GM19372 (cell line): ENCODE results near the gene CCDC186.

Source experiments
- ATAC-seq: cut with Tn5 transposase; IDR thresholded peaks from one replicate; pipeline ENCODE4 v1.9.1; 2021; ENCODE audit warnings: mild to moderate bottlenecking, low read depth, moderate library complexity; ENCODE audit not compliant: unreplicated experiment

Gene CCDC186

GRCh38 chr10:114173921-114174694 is at the start of gene CCDC186:
CCDC186 (minus strand) TSS chr10:114174203; CDS start chr10:114163268, 10,935 bp downstream.
- ATAC-seq: peak; percentile 99

- ATAC-seq: no peak
Observed at GRCh38 chr10:114223066-114223465, 49.1 kb upstream of the CCDC186 start.

GRCh38 chr10:114221235-114221634 is 47.2 kb upstream of the CCDC186 start:
- ATAC-seq: no peak

GRCh38 chr10:114220281-114220680 is 46.3 kb upstream of the CCDC186 start:
- no peak for ATAC-seq

- no peak for ATAC-seq
Observed at GRCh38 chr10:114215033-114215432, 41.0 kb upstream of the CCDC186 start.

- ATAC-seq: no peak
Observed at GRCh38 chr10:114212153-114212552, 38.1 kb upstream of the CCDC186 start.

GRCh38 chr10:114208351-114208750 is 34.3 kb upstream of the CCDC186 start:
- ATAC-seq: no peak

- no peak for ATAC-seq
Observed at GRCh38 chr10:114207349-114207748, 33.3 kb upstream of the CCDC186 start.

GRCh38 chr10:114206902-114207301 is 32.9 kb upstream of the CCDC186 start:
- no peak for ATAC-seq

GRCh38 chr10:114202812-114203211 is 28.8 kb upstream of the CCDC186 start:
- no peak for ATAC-seq

GRCh38 chr10:114199239-114199638 is 25.2 kb upstream of the CCDC186 start:
- ATAC-seq: no peak

GRCh38 chr10:114195079-114195478 is 21.1 kb upstream of the CCDC186 start:
- ATAC-seq: peak; percentile 67

GRCh38 chr10:114189700-114190099 is 15.7 kb upstream of the CCDC186 start:
- ATAC-seq: no peak

GRCh38 chr10:114188900-114189299 is 14.9 kb upstream of the CCDC186 start:
- no peak for ATAC-seq

GRCh38 chr10:114188001-114188400 is 14.0 kb upstream of the CCDC186 start:
- ATAC-seq: no peak

- ATAC-seq: no peak
Observed at GRCh38 chr10:114184276-114184675, 10.3 kb upstream of the CCDC186 start.

GRCh38 chr10:114183563-114183962 is 9.6 kb upstream of the CCDC186 start:
- no peak for ATAC-seq

GRCh38 chr10:114181971-114182370 is 8.0 kb upstream of the CCDC186 start:
- ATAC-seq: no peak

- ATAC-seq: no peak
Observed at GRCh38 chr10:114180937-114181336, 6.9 kb upstream of the CCDC186 start.

- no peak for ATAC-seq
Observed at GRCh38 chr10:114179747-114180146, 5.7 kb upstream of the CCDC186 start.

- no peak for ATAC-seq
Observed at GRCh38 chr10:114179148-114179547, 5.1 kb upstream of the CCDC186 start, which contains the start of gene TDRD1. TDRD1 (plus strand) TSS chr10:114179353; CDS start chr10:114187832, 8,479 bp downstream.

GRCh38 chr10:114176511-114176910 is 2.5 kb upstream of the CCDC186 start:
- ATAC-seq: no peak
